ENCODE results near the gene TRIM17. TPM values are rescaled to one million over a fixed set of nuclear protein-coding genes. Genes with fewer than 3 reads are reported as not detected.

The TRIM17 gene
- total and polyA plus RNA-seq, 2 of the 8 experiments (the other 6 are each of a cell fraction or from before 2014, with no cell fraction given): 1.1 to 2.2 TPM

DNA sequence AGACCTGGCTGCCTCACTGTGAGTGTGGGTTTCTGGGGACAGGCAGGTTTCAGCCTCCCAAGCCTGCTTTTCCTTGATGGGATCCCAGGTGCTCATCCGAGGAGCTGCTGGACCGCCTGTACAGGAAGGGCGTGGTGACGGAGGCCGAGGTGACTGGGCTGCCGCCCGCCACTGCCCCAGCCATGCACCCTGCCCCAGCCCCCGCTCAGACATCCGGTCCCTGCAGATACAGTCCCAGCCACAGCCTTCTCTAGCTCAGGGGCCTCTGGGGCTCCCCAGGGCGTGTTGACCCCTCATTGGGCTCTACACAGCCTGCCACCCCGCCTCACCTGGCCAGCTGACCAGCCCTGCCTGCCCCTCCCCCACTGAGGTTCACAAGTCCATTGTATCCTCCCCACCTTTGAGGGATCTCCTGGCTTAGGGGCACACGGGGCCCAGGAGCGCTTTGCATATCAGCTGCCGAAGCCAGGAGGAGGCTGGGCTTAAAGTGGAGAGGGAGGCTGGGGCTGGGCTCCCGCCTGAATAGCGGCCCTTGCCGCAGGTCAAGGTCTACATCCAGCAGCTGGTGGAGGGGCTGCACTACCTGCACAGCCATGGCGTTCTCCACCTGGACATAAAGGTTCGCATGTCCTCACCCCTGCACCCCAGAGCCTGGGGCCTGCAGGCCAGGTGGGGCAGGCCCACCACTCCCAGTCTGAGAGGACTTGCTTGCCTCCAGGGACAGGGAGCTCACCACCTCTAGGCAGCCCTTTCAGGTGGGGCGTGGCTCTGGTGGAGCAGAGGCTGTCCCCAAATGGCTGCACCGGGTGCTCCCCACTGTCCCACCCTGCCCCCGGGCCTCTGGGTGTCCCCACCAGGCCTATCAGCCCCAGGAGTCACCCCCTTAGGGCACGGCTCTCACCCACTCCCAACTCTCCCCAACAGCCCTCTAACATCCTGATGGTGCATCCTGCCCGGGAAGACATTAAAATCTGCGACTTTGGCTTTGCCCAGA is 48.6 kb downstream of the TRIM17 start:
- H2BK120ac ChIP-seq (replicated peaks; ENCODE audit: low read depth, low read length): peak overlapping the region; percentile 10
- peak overlapping the region; percentile 65; the same call in 1 of the 2 replicates for H4K8ac ChIP-seq (ENCODE audit: extremely low read depth, insufficient read depth, low read length)
- no peak overlapping the region for H2BK5ac ChIP-seq (ENCODE audit: low read depth, low read length)
- H3K4me3 ChIP-seq (ENCODE audit: extremely low read depth in 1 of 4, insufficient read depth in 2 of 4, low read depth in 3 of 4, low read length in 4 of 4): no peak overlapping the region
- peak overlapping the region in 1 of 2 experiments; percentile 28; a peak in 1 of 4 replicates for H3K4me2 ChIP-seq (ENCODE audit: insufficient read depth in 1 of 2, low read depth in 2 of 2, low read length in 2 of 2)
- no peak overlapping the region for H3K56ac ChIP-seq (replicated peaks; ENCODE audit: insufficient read length, low read depth, low read length)
- 70% methylated on average over 19 of the region's 25 CpGs; no CpG with 5 or more reads in 1 of the 2 experiments for WGBS, 2 experiments (ENCODE audit: extremely low coverage in 1 of 2, insufficient coverage in 1 of 2, insufficient read length in 1 of 2, insufficient replicate concordance in 2 of 2, low coverage in 1 of 2, low lambda C conversion rate in 2 of 2, missing lambda C conversion rate in 1 of 2)
- H2BK20ac ChIP-seq (ENCODE audit: low read length): no peak overlapping the region
- peak overlapping the region; percentile 30 for H4K91ac ChIP-seq (replicated peaks; ENCODE audit: insufficient read length, low read length)
- peaks cover 0 to 16% (median 5%) of the 10 kb centered on the region in 4 experiments; a peak in 4 of 7 replicates for H3K4me1 ChIP-seq (replicated peaks in 1 of 4; ENCODE audit: control insufficient read depth in 3 of 4, insufficient read depth in 4 of 4, low read length in 3 of 4)
- no peaks in the 10 kb centered on the region for H3K79me1 ChIP-seq (ENCODE audit: low read depth, low read length)
- no peak overlapping the region for H3K14ac ChIP-seq (ENCODE audit: insufficient read length)
- H3K18ac ChIP-seq (ENCODE audit: extremely low read depth, low read length): no peak overlapping the region; the same call in 1 of the 2 replicates
- no peaks in the 10 kb centered on the region for H3K79me2 ChIP-seq (ENCODE audit: control insufficient read depth in 1 of 2, insufficient read depth in 2 of 2, low read length in 2 of 2)
- H4K20me1 ChIP-seq (replicated peaks in 1 of 2; ENCODE audit: control insufficient read depth in 1 of 2, insufficient read depth in 2 of 2, low read length in 2 of 2): peaks cover 0 to 2% of the 10 kb centered on the region in 2 experiments
- H2BK15ac ChIP-seq (ENCODE audit: low read length): 0 out of 2 replicates have a peak overlapping the region, but pooled peaks have one; percentile 29
- no peak overlapping the region for H4K5ac ChIP-seq (ENCODE audit: insufficient read length, low read depth, low read length)
- no peaks in the 10 kb centered on the region for H3K9me3 ChIP-seq (ENCODE audit: insufficient read depth in 2 of 2, low read depth in 1 of 2, low read length in 1 of 2)
- H2AFZ ChIP-seq (ENCODE audit: low read length): no peak overlapping the region
- TF ChIP-seq HDAC2 (IDR thresholded peaks at IDR 0.05; ENCODE audit: borderline replicate concordance in 1 of 2, low read depth in 2 of 2, low read length in 2 of 2): peak in 1 of 2 experiments; percentile 79; a peak in 2 of 4 replicates
- peak; percentile 95 for TF ChIP-seq KDM1A (IDR thresholded peaks at IDR 0.05; ENCODE audit: borderline replicate concordance, low read length)
- no peak for TF ChIP-seq RAD21 (IDR thresholded peaks at IDR 0.05 in 1 of 2, conservative IDR thresholded peaks at IDR 0.05 in 1 of 2; ENCODE audit: low read depth in 2 of 2, low read length in 2 of 2)
- CTCF ChIA-PET (ENCODE audit: partially characterized antibody): interaction anchor here (0.8 to 1.8 kb wide), 6 partner anchors 26 to 237 kb away, joined by 3 to 7 read pairs (median 4); no protein-coding TSS in a partner anchor
- H3K23ac ChIP-seq (ENCODE audit: insufficient read length): no peak overlapping the region
- no peaks in the 10 kb centered on the region for H3K36me3 ChIP-seq (ENCODE audit: control insufficient read depth in 2 of 4, insufficient read depth in 4 of 4, low read length in 3 of 4)
- H3K4ac ChIP-seq (replicated peaks; ENCODE audit: insufficient read length, low read depth, low read length): no peak overlapping the region
- POLR2A ChIA-PET (ENCODE audit: partially characterized antibody): interaction anchor here (0.6 to 2.4 kb wide), 6 partner anchors 12 to 102 kb away, joined by 3 to 8 read pairs (median 3); a partner anchor contains a TSS
- H3K27ac ChIP-seq (ENCODE audit: low read depth, low read length): no peak overlapping the region
- H2BK12ac ChIP-seq (ENCODE audit: low read depth, low read length): 0 out of 2 replicates have a peak overlapping the region, but pooled peaks have one; percentile 39
- DNase-seq (ENCODE audit: low read depth in 1 of 2, low spot score in 2 of 2): no peak
- no peak overlapping the region for H3K9ac ChIP-seq (replicated peaks in 1 of 4; ENCODE audit: extremely low read depth in 1 of 4, low read depth in 3 of 4, low read length in 3 of 4)
- no peaks in the 10 kb centered on the region for H3K23me2 ChIP-seq (ENCODE audit: low read depth, low read length)
- no peaks in the 10 kb centered on the region; a peak in 3 of 7 replicates for H3K27me3 ChIP-seq (replicated peaks in 1 of 4; ENCODE audit: control insufficient read depth in 3 of 4, extremely low read depth in 1 of 4, insufficient read depth in 3 of 4, low read length in 3 of 4)
- no peak for FAIRE-seq
- no peak overlapping the region for H2AK5ac ChIP-seq (ENCODE audit: low read depth, low read length)
